IMR-90 (cell line): Measurements from ENCODE around the gene CIITA.

ENCODE experiments used
- CTCF ChIP-seq: conservative IDR thresholded peaks from 2 replicates; pipeline ENCODE4 v1.5.1; 2012; ENCODE audit warnings: mild to moderate bottlenecking, low read depth, low read length, improper control_type of control experiment
- ELK1 ChIP-seq: fragments of 150-350 bp; IDR thresholded peaks from 2 replicates; pipeline ENCODE4 v1.6.1; 2016; ENCODE audit warnings: low read depth, mild to moderate bottlenecking, low read length, moderate library complexity, borderline replicate concordance
- MAFK ChIP-seq: IDR thresholded peaks from 2 replicates; pipeline ENCODE4 v1.6.1; 2012; ENCODE audit warnings: low read depth, low read length, improper control_type of control experiment
- POLR2A ChIP-seq: IDR thresholded peaks from 2 replicates; pipeline ENCODE4 v1.6.1; 2012; ENCODE audit warnings: mild to moderate bottlenecking, low read depth, low read length
- RAD21 ChIP-seq: IDR thresholded peaks from 2 replicates; pipeline ENCODE4 v1.6.1; 2012; ENCODE audit warnings: low read length, improper control_type of control experiment
- SMC3 ChIP-seq: fragments of 150-350 bp; IDR thresholded peaks from 2 replicates; pipeline ENCODE4 v1.6.1; 2016; ENCODE audit warnings: low read depth, mild to moderate bottlenecking, antibody characterized with exemption, low read length, moderate library complexity

GRCh38 chr16:10945065-10945787 is 68.2 kb downstream of the CIITA start:
- TF ChIP-seq CTCF (no peak), RAD21 (no peak), POLR2A (no peak), ELK1 (no peak), MAFK (no peak), SMC3 (no peak)
